Middle frontal gyrus (tissue), 1 donor: ENCODE measurements around the gene CD300A.

Experiments
- DNase-seq: peaks from one replicate; pipeline ENCODE4 v3.0.0-alpha.2; 2015; ENCODE audit warnings: low spot score; ENCODE audit errors: extremely low spot score

CD300A gene

GRCh38 chr17:74466111-74466827, at the start of gene CD300A:
CD300A (plus strand) TSS chr17:74466634; CDS start chr17:74466704, 70 bp downstream.
- no peak for DNase-seq

GRCh38 chr17:74417178-74418045, 49.0 kb upstream of the CD300A start:
- DNase-seq, result no peak

- no peak for DNase-seq
These were observed 46.5 kb upstream of the CD300A start for GRCh38 chr17:74419928-74420411.

GRCh38 chr17:74424117-74424516, 42.3 kb upstream of the CD300A start:
- DNase-seq, result no peak

GRCh38 chr17:74424657-74425056, 41.8 kb upstream of the CD300A start:
- no peak for DNase-seq

GRCh38 chr17:74426551-74427047, 39.8 kb upstream of the CD300A start:
- DNase-seq, result no peak

GRCh38 chr17:74427048-74427762, 39.2 kb upstream of the CD300A start:
- DNase-seq, result no peak

- DNase-seq, result no peak
These were observed 38.7 kb upstream of the CD300A start for GRCh38 chr17:74427763-74428153.

- DNase-seq, result no peak
These were observed 36.6 kb upstream of the CD300A start for GRCh38 chr17:74429604-74430384.

- DNase-seq, result no peak
These were observed 36.1 kb upstream of the CD300A start for GRCh38 chr17:74430385-74430705.

GRCh38 chr17:74430706-74431567, 35.5 kb upstream of the CD300A start:
- DNase-seq, result no peak

GRCh38 chr17:74431568-74432423, 34.6 kb upstream of the CD300A start, which contains the start of gene GPRC5C:
GPRC5C (plus strand) TSS chr17:74432088; CDS start chr17:74439777, 7,689 bp downstream.
- DNase-seq, result no peak

GRCh38 chr17:74432424-74432690, 34.1 kb upstream of the CD300A start:
- no peak for DNase-seq

- DNase-seq, result no peak
These were observed 33.6 kb upstream of the CD300A start for GRCh38 chr17:74432766-74433391.

- no peak for DNase-seq
These were observed 32.9 kb upstream of the CD300A start for GRCh38 chr17:74433421-74434121.

GRCh38 chr17:74435775-74436359, 30.6 kb upstream of the CD300A start:
- no peak for DNase-seq

- no peak for DNase-seq
These were observed 28.7 kb upstream of the CD300A start for GRCh38 chr17:74437702-74438101.
